ENCODE measurements around the gene STX8. TPM values are rescaled to one million over a fixed set of nuclear protein-coding genes. Genes with fewer than 3 reads are reported as not detected.

The STX8 gene
- total RNA-seq, 1 experiment from 2014 or later: 50.3 TPM

GRCh38 chr17:9269350-9270035, 306.1 kb downstream of the STX8 start:
- no TSS peak for BruUV-seq (replicated peaks)
- in situ Hi-C loops (cut with HindIII; ENCODE audit: low pct_unique_long_range_greater_than_20kb, low sequenced_read_pairs): no loop called here
- Histone ChIP-seq H3K9me3 (ENCODE audit: control insufficient read depth, insufficient read depth, low read depth, low read length) (no peaks in the 10 kb centered on the region), H3K4me1 (ENCODE audit: control insufficient read depth, insufficient read depth, low read length) (no peaks in the 10 kb centered on the region), H3K27ac (ENCODE audit: low read length) (no peak overlapping the region), H3K27me3 (ENCODE audit: control insufficient read depth, insufficient read depth, low read length) (no peaks in the 10 kb centered on the region), H3K36me3 (ENCODE audit: control insufficient read depth, insufficient read depth, low read length) (no peaks in the 10 kb centered on the region), H3K4me3 (ENCODE audit: low read depth in 2 of 2, low read length in 2 of 2) (no peak overlapping the region)
- ATAC-seq: no peak
- intact Hi-C loops (cut with micrococcal nuclease; ENCODE audit: unreplicated experiment): no loop called here
- POLR2A ChIA-PET: no interaction called here
- TF ChIP-seq CTCF (IDR thresholded peaks at IDR 0.05): no peak
- no peak for TF ChIP-seq REST (IDR thresholded peaks at IDR 0.05; ENCODE audit: insufficient read depth in 1 of 2, low read depth in 2 of 2, low read length in 1 of 2)
- no peak for TF ChIP-seq SIN3A (IDR thresholded peaks at IDR 0.05; ENCODE audit: borderline replicate concordance, insufficient read depth, low read depth, low read length)
- no peak for TF ChIP-seq POLR2AphosphoS5 (IDR thresholded peaks at IDR 0.05; ENCODE audit: low read depth, low read length)
- TF ChIP-seq TCF7L2 (IDR thresholded peaks at IDR 0.05; ENCODE audit: low read depth, low read length): no peak
- CTCF ChIA-PET: no interaction called here
- no peak for DNase-seq (ENCODE audit: low read depth, low spot score)

- in situ Hi-C loops (cut with HindIII; ENCODE audit: low pct_unique_long_range_greater_than_20kb, low sequenced_read_pairs): no loop called here
- no peak for DNase-seq (ENCODE audit: low read depth, low spot score)
- no TSS peak for BruUV-seq (replicated peaks)
- H3K27ac ChIP-seq (ENCODE audit: low read length): no peak overlapping the region
- ATAC-seq: no peak
- intact Hi-C loops (cut with micrococcal nuclease; ENCODE audit: unreplicated experiment): no loop called here
- no peak overlapping the region for H3K4me3 ChIP-seq (ENCODE audit: low read depth in 2 of 2, low read length in 2 of 2)
- H3K36me3 ChIP-seq (ENCODE audit: control insufficient read depth, insufficient read depth, low read length): no peaks in the 10 kb centered on the region
- ChIA-PET POLR2A (no interaction called here), CTCF (no interaction called here)
- TF ChIP-seq CTCF (IDR thresholded peaks at IDR 0.05) (no peak), POLR2AphosphoS5 (IDR thresholded peaks at IDR 0.05; ENCODE audit: low read depth, low read length) (no peak), TCF7L2 (IDR thresholded peaks at IDR 0.05; ENCODE audit: low read depth, low read length) (no peak), REST (IDR thresholded peaks at IDR 0.05; ENCODE audit: insufficient read depth in 1 of 2, low read depth in 2 of 2, low read length in 1 of 2) (no peak), SIN3A (IDR thresholded peaks at IDR 0.05; ENCODE audit: borderline replicate concordance, insufficient read depth, low read depth, low read length) (no peak)
- no peaks in the 10 kb centered on the region for H3K9me3 ChIP-seq (ENCODE audit: control insufficient read depth, insufficient read depth, low read depth, low read length)
- no peaks in the 10 kb centered on the region for H3K4me1 ChIP-seq (ENCODE audit: control insufficient read depth, insufficient read depth, low read length)
- no peaks in the 10 kb centered on the region for H3K27me3 ChIP-seq (ENCODE audit: control insufficient read depth, insufficient read depth, low read length)
Measured at GRCh38 chr17:9268546-9268945, 307.1 kb downstream of the STX8 start.
